Right atrium auricular region (tissue), 2 donors: ENCODE data around the gene RAPGEF2. TPM values are rescaled to one million over a fixed set of nuclear protein-coding genes. Genes with fewer than 3 reads are reported as not detected.
"Not testable (repeated sequence)": the region's sequence is repeated elsewhere in the genome, so short reads cannot be mapped to it uniquely, and the experiment has no call there.

Experiments
- DNase-seq: peaks from one replicate; pipeline ENCODE4 v3.0.0-alpha.2; 2019; ENCODE audit warnings: low spot score
- H3K27ac ChIP-seq, 2 donors: fragments of 200-600 bp; sonication (generic); 1 replicate in 1 of 2; 2 replicates in 1 of 2; pipeline ENCODE4 v1.5.1; 2016 to 2019
- H3K27me3 ChIP-seq, 2 donors: fragments of 200-600 bp; sonication (generic); one replicate each; pipeline versions ENCODE4 v1.5.1 to v1.6.0; 2017 to 2019
- H3K36me3 ChIP-seq: fragments of 200-600 bp; sonication (generic); one replicate; pipeline ENCODE4 v1.5.1; 2016
- H3K4me1 ChIP-seq, 2 donors: fragments of 200-600 bp; sonication (generic); one replicate each; pipeline versions ENCODE4 v1.5.1 to v1.6.0; 2017 to 2019
- H3K4me3 ChIP-seq, 2 donors: fragments of 200-600 bp; sonication (generic); 1 replicate in 1 of 2; 2 replicates in 1 of 2; pipeline ENCODE4 v1.5.1; 2017 to 2019; ENCODE audit warnings: mild to moderate bottlenecking in 1 of 2, moderate library complexity in 1 of 2
- H3K9me3 ChIP-seq, 2 donors: fragments of 200-600 bp; sonication (generic); one replicate each; pipeline ENCODE4 v1.5.1; 2019
- total RNA-seq, 2 donors: library from RNA; depleted of rRNA; stranded (reverse); fragments of >200 nt; gene quantifications; one replicate each; pipeline ENCODE4 v1.1.0, GENCODE V29; 2016
- TF ChIP-seq, protein P1 (sequence below), 2 donors: fragments of 200-600 bp; sonication (generic); IDR thresholded peaks; one replicate each; pipeline ENCODE4 v1.5.1; 2019; ENCODE audit warnings: antibody characterized with exemption in 2 of 2

Gene RAPGEF2, protein sequence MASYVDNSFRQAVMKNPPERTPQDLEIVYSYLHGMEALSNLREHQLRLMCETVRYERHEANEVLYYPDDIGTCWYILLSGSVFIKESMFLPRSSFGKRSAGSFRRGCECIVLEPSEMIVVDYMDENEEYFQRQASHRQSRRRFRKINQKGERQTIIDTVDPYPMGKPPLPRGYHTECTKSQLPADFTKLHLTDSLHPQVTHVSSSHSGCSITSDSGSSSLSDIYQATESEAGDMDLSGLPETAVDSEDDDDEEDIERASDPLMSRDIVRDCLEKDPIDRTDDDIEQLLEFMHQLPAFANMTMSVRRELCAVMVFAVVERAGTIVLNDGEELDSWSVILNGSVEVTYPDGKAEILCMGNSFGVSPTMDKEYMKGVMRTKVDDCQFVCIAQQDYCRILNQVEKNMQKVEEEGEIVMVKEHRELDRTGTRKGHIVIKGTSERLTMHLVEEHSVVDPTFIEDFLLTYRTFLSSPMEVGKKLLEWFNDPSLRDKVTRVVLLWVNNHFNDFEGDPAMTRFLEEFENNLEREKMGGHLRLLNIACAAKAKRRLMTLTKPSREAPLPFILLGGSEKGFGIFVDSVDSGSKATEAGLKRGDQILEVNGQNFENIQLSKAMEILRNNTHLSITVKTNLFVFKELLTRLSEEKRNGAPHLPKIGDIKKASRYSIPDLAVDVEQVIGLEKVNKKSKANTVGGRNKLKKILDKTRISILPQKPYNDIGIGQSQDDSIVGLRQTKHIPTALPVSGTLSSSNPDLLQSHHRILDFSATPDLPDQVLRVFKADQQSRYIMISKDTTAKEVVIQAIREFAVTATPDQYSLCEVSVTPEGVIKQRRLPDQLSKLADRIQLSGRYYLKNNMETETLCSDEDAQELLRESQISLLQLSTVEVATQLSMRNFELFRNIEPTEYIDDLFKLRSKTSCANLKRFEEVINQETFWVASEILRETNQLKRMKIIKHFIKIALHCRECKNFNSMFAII (N-terminal part only)
- total RNA-seq = 10 to 100 TPM; 49.8 to 51.5 TPM

DNA sequence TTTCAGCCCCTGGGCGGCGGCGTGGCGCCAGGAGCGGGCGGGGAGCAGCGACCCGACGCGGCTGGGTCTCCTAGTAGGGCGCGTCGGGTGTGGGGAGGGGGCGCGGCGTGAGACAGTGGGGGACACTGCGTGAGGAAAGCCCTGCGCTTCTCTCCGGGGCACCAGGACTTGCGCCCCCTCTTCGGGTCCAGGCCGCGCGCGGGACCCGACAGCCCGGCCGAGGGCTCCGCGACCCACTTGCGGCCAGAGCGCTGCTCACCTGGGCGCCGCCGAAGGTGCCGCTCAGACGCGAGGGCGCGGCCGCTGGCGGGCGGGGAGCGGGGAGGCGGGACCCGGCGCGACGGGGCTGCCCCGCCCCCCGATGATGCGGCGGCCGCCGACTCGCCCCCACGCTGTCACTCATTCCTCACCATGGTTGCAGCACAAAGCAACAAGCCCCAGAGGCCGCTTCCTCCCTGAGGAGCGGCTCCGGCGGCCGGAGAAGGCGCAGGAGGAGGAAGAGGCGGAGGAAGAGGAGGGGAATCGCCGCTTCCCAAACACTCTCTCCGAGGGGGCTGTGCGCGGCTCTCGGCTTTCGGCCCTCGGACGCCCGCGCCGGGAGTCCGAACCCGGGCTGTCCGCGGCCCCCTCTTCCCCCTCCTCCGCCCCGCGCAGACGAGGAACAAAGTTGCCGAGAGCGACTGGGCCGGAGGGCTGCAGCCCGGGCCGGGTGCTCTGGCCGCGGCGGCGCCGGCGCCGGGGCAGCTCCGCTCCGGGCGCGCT, at the start of gene RAPGEF2:
RAPGEF2 (plus strand) TSS at position 458 of the 762 bp plus-strand sequence. CDS start 1,084 bp downstream, outside the sequence.
- peak within 1 kb of the TSS; percentile 91 to 97 for H3K27ac ChIP-seq
- peaks cover 0 to 38% of the 10 kb centered on the region in 2 donors for H3K4me1 ChIP-seq
- H3K27me3 ChIP-seq = no peaks in the 10 kb centered on the region
- TF ChIP-seq, protein P1, sequence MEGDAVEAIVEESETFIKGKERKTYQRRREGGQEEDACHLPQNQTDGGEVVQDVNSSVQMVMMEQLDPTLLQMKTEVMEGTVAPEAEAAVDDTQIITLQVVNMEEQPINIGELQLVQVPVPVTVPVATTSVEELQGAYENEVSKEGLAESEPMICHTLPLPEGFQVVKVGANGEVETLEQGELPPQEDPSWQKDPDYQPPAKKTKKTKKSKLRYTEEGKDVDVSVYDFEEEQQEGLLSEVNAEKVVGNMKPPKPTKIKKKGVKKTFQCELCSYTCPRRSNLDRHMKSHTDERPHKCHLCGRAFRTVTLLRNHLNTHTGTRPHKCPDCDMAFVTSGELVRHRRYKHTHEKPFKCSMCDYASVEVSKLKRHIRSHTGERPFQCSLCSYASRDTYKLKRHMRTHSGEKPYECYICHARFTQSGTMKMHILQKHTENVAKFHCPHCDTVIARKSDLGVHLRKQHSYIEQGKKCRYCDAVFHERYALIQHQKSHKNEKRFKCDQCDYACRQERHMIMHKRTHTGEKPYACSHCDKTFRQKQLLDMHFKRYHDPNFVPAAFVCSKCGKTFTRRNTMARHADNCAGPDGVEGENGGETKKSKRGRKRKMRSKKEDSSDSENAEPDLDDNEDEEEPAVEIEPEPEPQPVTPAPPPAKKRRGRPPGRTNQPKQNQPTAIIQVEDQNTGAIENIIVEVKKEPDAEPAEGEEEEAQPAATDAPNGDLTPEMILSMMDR (IDR thresholded peaks at IDR 0.05) = peak in 1 of 2 donors; percentile 9
- H3K4me3 ChIP-seq = peak within 1 kb of the TSS; percentile 97 to 98
- no peaks in the 10 kb centered on the region for H3K36me3 ChIP-seq
- peak; percentile 90 for DNase-seq
- no peaks in the 10 kb centered on the region for H3K9me3 ChIP-seq

- Histone ChIP-seq H3K4me1 (peaks cover 0 to 9% of the 10 kb centered on the region in 2 donors), H3K36me3 (no peaks in the 10 kb centered on the region), H3K27me3 (no peaks in the 10 kb centered on the region), H3K9me3 (no peaks in the 10 kb centered on the region), H3K27ac (no peak overlapping the region), H3K4me3 (no peak overlapping the region)
- DNase-seq = no peak
- TF ChIP-seq, protein P1 (IDR thresholded peaks at IDR 0.05) = no peak
Measured at GRCh38 chr4:159055833-159056232, 47.0 kb upstream of the RAPGEF2 start.

DNA sequence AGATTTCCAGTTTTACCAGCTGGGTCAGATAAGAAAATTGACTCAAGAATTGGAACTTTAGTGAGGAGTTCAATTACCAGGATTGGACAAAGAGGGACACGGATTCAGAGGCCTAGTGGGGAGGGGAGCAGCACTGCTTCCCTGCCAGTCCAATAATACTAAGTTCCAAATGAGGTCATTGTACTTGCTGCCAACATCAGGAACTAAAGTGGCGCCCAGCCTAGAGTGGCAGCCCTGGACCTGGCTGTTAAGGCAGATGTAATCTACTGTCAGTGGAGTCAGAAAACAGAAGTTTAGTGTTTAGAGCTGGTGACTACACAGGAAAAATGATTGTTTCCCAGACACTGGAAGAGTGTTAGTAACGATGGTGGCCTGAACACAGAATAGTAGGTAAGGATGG, 42.7 kb upstream of the RAPGEF2 start:
- no peaks in the 10 kb centered on the region for H3K27me3 ChIP-seq
- TF ChIP-seq, protein P1 (IDR thresholded peaks at IDR 0.05) = no peak
- no peaks in the 10 kb centered on the region for H3K9me3 ChIP-seq
- H3K36me3 ChIP-seq = no peaks in the 10 kb centered on the region
- H3K4me3 ChIP-seq = no peak overlapping the region
- DNase-seq = no peak
- H3K4me1 ChIP-seq = peaks cover 0 to 9% of the 10 kb centered on the region in 2 donors
- H3K27ac ChIP-seq = no peak overlapping the region

GRCh38 chr4:159062381-159062780, 40.5 kb upstream of the RAPGEF2 start:
- no peaks in the 10 kb centered on the region for H3K36me3 ChIP-seq
- H3K9me3 ChIP-seq = no peaks in the 10 kb centered on the region
- H3K4me3 ChIP-seq = no peak overlapping the region
- no peak overlapping the region for H3K27ac ChIP-seq
- TF ChIP-seq, protein P1 (IDR thresholded peaks at IDR 0.05) = no peak
- H3K4me1 ChIP-seq = peaks cover 0 to 9% of the 10 kb centered on the region in 2 donors
- no peak for DNase-seq
- H3K27me3 ChIP-seq = no peaks in the 10 kb centered on the region

- H3K36me3 ChIP-seq = no peaks in the 10 kb centered on the region
- H3K4me1 ChIP-seq = no peaks in the 10 kb centered on the region
- H3K9me3 ChIP-seq = no peaks in the 10 kb centered on the region
- TF ChIP-seq, protein P1 (IDR thresholded peaks at IDR 0.05) = no peak
- DNase-seq = no peak
- no peak overlapping the region for H3K4me3 ChIP-seq
- H3K27me3 ChIP-seq = no peaks in the 10 kb centered on the region
- H3K27ac ChIP-seq = no peak overlapping the region
Measured at GRCh38 chr4:159065513-159066240, 37.2 kb upstream of the RAPGEF2 start.

- H3K27me3 ChIP-seq, H3K9me3 ChIP-seq, DNase-seq, H3K4me1 ChIP-seq, H3K36me3 ChIP-seq, H3K27ac ChIP-seq, H3K4me3 ChIP-seq: not testable (repeated sequence)
Measured at GRCh38 chr4:159068139-159068538, 34.7 kb upstream of the RAPGEF2 start.
